GM12878 (cell line): ENCODE results near the gene CASP8. TPM values are rescaled to one million over a fixed set of nuclear protein-coding genes. Genes with fewer than 3 reads are reported as not detected.

Experiments
- ATAC-seq: fragments of 200-7000 bp; cut with Tn5 transposase; 3 replicates; pipeline ENCODE4 v1.9.1; 2020; ENCODE audit warnings: mild to moderate bottlenecking, moderate library complexity
- BruUV-seq: library from RNA; stranded (reverse); fragments of 400-500 nt; replicated peaks from 2 replicates; lab custom pipeline; 2021; lab: Mats Ljungman, UMichigan
- CTCF ChIA-PET: fragments of 300-600 bp; sonication (Branson Sonifier 250); formaldehyde crosslinking; extraction: SDS; loops from one replicate; lab custom pipeline; 2021; ENCODE audit warnings: inconsistent platforms; lab: Yijun Ruan, JAX
- POLR2A ChIA-PET: fragments of 350-600 bp; formaldehyde crosslinking; extraction: SDS; loops from one replicate; lab custom pipeline; 2021; ENCODE audit warnings: inconsistent platforms; lab: Charles Lee
- RAD21 ChIA-PET: fragments of 300-600 bp; sonication (Branson Sonifier 250); formaldehyde crosslinking; loops from one replicate; lab custom pipeline; 2023; ENCODE audit warnings: antibody characterized with exemption; ENCODE audit not compliant: unreplicated experiment; lab: Charles Lee
- SMC1A ChIA-PET: fragments of 300-600 bp; sonication (Branson Sonifier 250); formaldehyde crosslinking; loops from one replicate; lab custom pipeline; 2023; ENCODE audit not compliant: unreplicated experiment, uncharacterized antibody; lab: Charles Lee
- DNase-seq: peaks from one replicate; pipeline ENCODE4 v3.0.0-alpha.2; 2011; ENCODE audit warnings: low read depth, low spot score
- FAIRE-seq: peaks from 3 replicates; lab custom pipeline; 2011; peaks lifted over from hg19 to GRCh38; lab: Jason Lieb, UNC
- H2AFZ ChIP-seq: 2 replicates; pipeline ENCODE4 v1.6.0; 2011; ENCODE audit warnings: low read depth, low read length, control low read depth; ENCODE audit not compliant: control insufficient read depth
- H3K27ac ChIP-seq: 2 replicates; pipeline ENCODE4 v1.5.1; 2011; ENCODE audit warnings: control low read depth; ENCODE audit not compliant: control insufficient read depth, insufficient read depth
- H3K27me3 ChIP-seq, 2 experiments: replicated peaks in 1 of 2; 2 replicates each; pipeline versions ENCODE4 v1.6.0 to v1.6.1; 2011; ENCODE audit warnings: low read length in 1 of 2; ENCODE audit not compliant: control insufficient read depth in 2 of 2, insufficient read depth in 2 of 2
- H3K36me3 ChIP-seq, 2 experiments: 2 replicates each; pipeline ENCODE4 v1.5.1; 2011; ENCODE audit warnings: low read length in 1 of 2; ENCODE audit not compliant: control insufficient read depth in 2 of 2, insufficient read depth in 2 of 2
- H3K4me1 ChIP-seq: 2 replicates; pipeline ENCODE4 v1.6.1; 2011; ENCODE audit warnings: mild to moderate bottlenecking, low read length, moderate library complexity, mixed read lengths; ENCODE audit not compliant: control insufficient read depth, insufficient read depth
- H3K4me2 ChIP-seq: 2 replicates; pipeline ENCODE4 v1.6.0; 2011; ENCODE audit warnings: control low read depth; ENCODE audit not compliant: control insufficient read depth, insufficient read depth
- H3K4me3 ChIP-seq: fragments of 200-600 bp; sonication (generic); 2 replicates; pipeline ENCODE4 v1.5.1; 2016
- H3K79me2 ChIP-seq: 2 replicates; pipeline ENCODE4 v1.6.0; 2011; ENCODE audit warnings: low read length; ENCODE audit not compliant: control insufficient read depth, insufficient read depth
- H3K9ac ChIP-seq: 2 replicates; pipeline ENCODE4 v1.8.0; 2011; ENCODE audit warnings: low read length, control low read depth, mixed read lengths; ENCODE audit not compliant: control insufficient read depth, insufficient read depth
- H3K9me3 ChIP-seq: replicated peaks from 3 replicates; pipeline ENCODE4 v1.5.1; 2011; ENCODE audit warnings: mild to moderate bottlenecking, low read length; ENCODE audit not compliant: control insufficient read depth, insufficient read depth
- H4K20me1 ChIP-seq: 2 replicates; pipeline ENCODE4 v1.6.0; 2011; ENCODE audit not compliant: control insufficient read depth, insufficient read depth
- CHD1 ChIP-seq: IDR thresholded peaks from 2 replicates; pipeline ENCODE4 v1.6.1; 2012; ENCODE audit warnings: low read depth, low read length, improper control_type of control experiment
- CHD2 ChIP-seq: IDR thresholded peaks from 2 replicates; pipeline ENCODE4 v1.6.1; 2011; ENCODE audit warnings: low read depth, low read length, improper control_type of control experiment, borderline replicate concordance
- ESRRA ChIP-seq: IDR thresholded peaks from 2 replicates; pipeline ENCODE4 v1.6.1; 2012; ENCODE audit warnings: mild to moderate bottlenecking, low read length, improper control_type of control experiment
- JUNB ChIP-seq: IDR thresholded peaks from 2 replicates; pipeline ENCODE4 v1.6.1; 2016; ENCODE audit warnings: antibody characterized with exemption, mild to moderate bottlenecking
- TCF3 ChIP-seq: IDR thresholded peaks from 2 replicates; pipeline ENCODE4 v1.6.1; 2012; ENCODE audit warnings: low read depth, mild to moderate bottlenecking, low read length, borderline replicate concordance; ENCODE audit not compliant: insufficient read depth
- ZNF274 ChIP-seq: IDR thresholded peaks from one replicate; pipeline ENCODE4 v1.8.0; 2011; ENCODE audit not compliant: insufficient read length, insufficient read depth
- in situ Hi-C: fragments of 300-500 bp; cut with MboI; formaldehyde crosslinking; loops from 9 replicates; pipeline ENCODE4 v1.14.3; 2018; ENCODE audit warnings: mixed read lengths
- intact Hi-C: fragments of 100-400 bp; cut with micrococcal nuclease; formaldehyde crosslinking; loops from one replicate; pipeline ENCODE4 v1.14.2; 2022; ENCODE audit not compliant: unreplicated experiment
- polyA plus RNA-seq, 11 experiments: library from polyadenylated mRNA; depleted of rRNA in 4 of 11; unstranded in 6 of 11; stranded (reverse) in 5 of 11; fragments of >200 nt; fragmentation: Nextera tagmentation in 4 of 11; fragmentation: Illumina TruSeq in 1 of 11; extraction: Ambion mirVana in 4 of 11; extraction: Trizol in 1 of 11; gene quantifications; 1 replicate in 1 of 11; 2 replicates in 10 of 11; pipeline versions ENCODE4 v1.2.1 to v1.2.3, GENCODE V29; 2011 to 2016; ENCODE audit warnings: inconsistent platforms in 2 of 11, missing spikeins in 2 of 11, low read depth in 1 of 11
- total RNA-seq, 4 experiments: library from RNA; depleted of rRNA in 3 of 4; stranded (reverse); fragments of >200 nt in 3 of 4; fragmentation: Illumina TruSeq in 1 of 4; extraction: Trizol in 1 of 4; gene quantifications; 2 replicates each; pipeline versions ENCODE4 v1.2.1 to v1.2.3, GENCODE V29; 2013 to 2021

CASP8 gene
- total and polyA plus RNA-seq, 10 of the 15 experiments (the other 5 are each of a cell fraction or from before 2014, with no cell fraction given): 18.6 to 54.1 (median 39.9) TPM

- POLR2A ChIA-PET: interaction anchor here (1.1 kb wide), 1 partner anchor 42 kb away, joined by 3 read pairs; no protein-coding TSS in a partner anchor
- H3K4me1 ChIP-seq: no peaks in the 10 kb centered on the region
- in situ Hi-C loops: loop anchor here (5.0 kb wide), 1 partner anchor 120 kb away; no protein-coding TSS in a partner anchor
- DNase-seq (no peak), FAIRE-seq (no peak), ATAC-seq (no peak)
- SMC1A ChIA-PET: interaction anchor here (0.6 to 2.3 kb wide), 15 partner anchors 9 to 122 kb away, joined by 3 to 9 read pairs (median 5); partner anchors contain the start of gene CASP10
- no peak overlapping the region for H3K9ac ChIP-seq
- H4K20me1 ChIP-seq: no peaks in the 10 kb centered on the region
- CTCF ChIA-PET: interaction anchor here (1.0 to 2.2 kb wide), 6 partner anchors 10 to 122 kb away, joined by 3 to 11 read pairs (median 4); no protein-coding TSS in a partner anchor
- H3K79me2 ChIP-seq: peaks cover 2% of the 10 kb centered on the region; the same call in 1 of the 2 replicates
- BruUV-seq: no TSS peak
- H2AFZ ChIP-seq: no peak overlapping the region
- TF ChIP-seq JUNB (no peak), ZNF274 (no peak), CHD2 (no peak), ESRRA (no peak), CHD1 (no peak), TCF3 (no peak)
- TF ChIP-seq, all 136 proteins: peak for 0
- no peak overlapping the region for H3K4me2 ChIP-seq
- RAD21 ChIA-PET: interaction anchor here (1.0 to 1.8 kb wide), 4 partner anchors 8 to 122 kb away, joined by 3 to 6 read pairs (median 4); partner anchors contain the start of gene CASP10
- intact Hi-C loops: no loop called here
- no peaks in the 10 kb centered on the region; the same call in 2 of the 3 replicates for H3K9me3 ChIP-seq
- peaks cover 5 to 9% of the 10 kb centered on the region in 2 experiments for H3K36me3 ChIP-seq
- no peak overlapping the region for H3K27ac ChIP-seq
- no peak overlapping the region for H3K4me3 ChIP-seq
- no peaks in the 10 kb centered on the region for H3K27me3 ChIP-seq
Measured at GRCh38 chr2:201242571-201243277, 17.6 kb upstream of the CASP8 start.
